Lung (tissue), 12 donors: ENCODE data around the gene SGSM2. TPM values are rescaled to one million over a fixed set of nuclear protein-coding genes. Genes with fewer than 3 reads are reported as not detected.

Source experiments
- ATAC-seq: fragments of 200-7000 bp; cut with Tn5 transposase; one replicate; pipeline ENCODE4 v1.9.1; 2020; ENCODE audit warnings: moderate number of reproducible peaks; ENCODE audit not compliant: insufficient read depth, low FRiP score
- DNase-seq, 3 donors: peaks; one replicate each; pipeline ENCODE4 v3.0.0-alpha.2; 2013 to 2017
- H3K27ac ChIP-seq, 2 donors: one replicate each; pipeline ENCODE4 v1.5.1; 2013; ENCODE audit warnings: mild to moderate bottlenecking in 2 of 2, moderate library complexity in 2 of 2, control low read depth in 1 of 2, inconsistent platforms in 1 of 2, low read depth in 1 of 2, low read length in 1 of 2
- H3K27me3 ChIP-seq, 3 donors: one replicate each; pipeline ENCODE4 v1.5.1; 2013; ENCODE audit warnings: low read length in 2 of 3; ENCODE audit not compliant: control insufficient read depth in 3 of 3, insufficient read depth in 3 of 3
- H3K36me3 ChIP-seq, 4 donors: one replicate each; pipeline ENCODE4 v1.5.1; 2013; ENCODE audit warnings: low read length in 4 of 4, mild to moderate bottlenecking in 1 of 4, moderate library complexity in 1 of 4; ENCODE audit not compliant: control insufficient read depth in 4 of 4, insufficient read depth in 4 of 4
- H3K4me1 ChIP-seq, 5 donors: one replicate each; pipeline ENCODE4 v1.5.1; 2013; ENCODE audit warnings: low read length in 5 of 5, mild to moderate bottlenecking in 2 of 5, moderate library complexity in 1 of 5; ENCODE audit not compliant: control insufficient read depth in 5 of 5, insufficient read depth in 5 of 5
- H3K4me3 ChIP-seq: one replicate; pipeline ENCODE4 v1.5.1; 2013; ENCODE audit warnings: mild to moderate bottlenecking, control low read depth, moderate library complexity
- H3K9ac ChIP-seq, 2 donors: one replicate each; pipeline ENCODE4 v1.5.1; 2013; ENCODE audit warnings: low read length in 2 of 2, control low read depth in 1 of 2; ENCODE audit not compliant: insufficient read depth in 1 of 2
- H3K9me3 ChIP-seq, 4 donors: one replicate each; pipeline ENCODE4 v1.5.1; 2013; ENCODE audit warnings: low read length in 3 of 4, mild to moderate bottlenecking in 1 of 4, moderate library complexity in 1 of 4; ENCODE audit not compliant: control insufficient read depth in 4 of 4, insufficient read depth in 3 of 4
- WGBS, 2 donors: extraction: QIAGEN DNeasy Blood & Tissue Kit; methylation state at CpG; one replicate each; pipeline ENCODE4 v1.1.7; 2013; 5-methylcytosine and 5-hydroxymethylcytosine counted together
- polyA plus RNA-seq, 2 donors: library from polyadenylated mRNA; stranded (reverse); fragments of 200-250 nt; gene quantifications; one replicate each; pipeline ENCODE4 v1.2.1, GENCODE V29; 2013
- total RNA-seq, 2 donors: library from RNA; depleted of rRNA in 1 of 2; stranded (reverse); fragments of >200 nt in 1 of 2; gene quantifications; one replicate each; pipeline ENCODE4 v1.2.1, GENCODE V29; 2014 to 2021
- TF ChIP-seq, protein P1 (sequence below): IDR thresholded peaks from 2 replicates; pipeline ENCODE4 v1.5.1; 2012; ENCODE audit warnings: mild to moderate bottlenecking; ENCODE audit errors: control extremely low read depth, extremely low read depth
- donor health status: control.
- donor health status: control.
- donor health status: Bipolar disorder and iron deficiency.
- donor health status: healthy.
- donor health status: DM: yes; HTN: yes; CAD: no.

The SGSM2 gene
- total and polyA plus RNA-seq, 4 donors: 33.1 to 60.8 (median 52.4) TPM

DNA sequence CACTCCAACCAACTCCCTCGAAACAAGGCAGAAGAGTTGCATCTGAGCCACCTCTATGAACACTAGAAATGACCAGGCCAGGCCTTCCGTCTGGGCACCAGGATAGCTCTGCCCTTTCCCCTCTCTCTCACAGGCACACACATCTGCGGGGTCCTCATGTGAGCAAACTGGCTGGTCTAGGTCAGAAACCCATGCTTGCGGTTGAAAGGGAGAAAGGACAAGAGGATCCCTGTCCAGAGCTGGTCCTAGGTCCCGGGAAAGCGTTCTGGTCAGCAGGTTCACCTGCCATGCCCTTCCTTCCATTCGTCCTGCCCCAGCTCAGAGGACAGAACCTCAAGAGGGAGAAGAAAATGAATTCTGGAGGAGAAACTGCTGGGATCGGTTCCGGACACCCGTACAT, 60.9 kb downstream of the SGSM2 start:
- no peak for ATAC-seq
- Histone ChIP-seq H3K9ac (peak overlapping the region in 1 of 2 donors; percentile 55), H3K27me3 (no peaks in the 10 kb centered on the region), H3K27ac (peak overlapping the region; percentile 96 to 97), H3K4me1 (peaks cover 19 to 54% (median 36%) of the 10 kb centered on the region in 5 donors), H3K9me3 (no peaks in the 10 kb centered on the region), H3K36me3 (no peaks in the 10 kb centered on the region), H3K4me3 (no peak overlapping the region)
- TF ChIP-seq, protein P1, sequence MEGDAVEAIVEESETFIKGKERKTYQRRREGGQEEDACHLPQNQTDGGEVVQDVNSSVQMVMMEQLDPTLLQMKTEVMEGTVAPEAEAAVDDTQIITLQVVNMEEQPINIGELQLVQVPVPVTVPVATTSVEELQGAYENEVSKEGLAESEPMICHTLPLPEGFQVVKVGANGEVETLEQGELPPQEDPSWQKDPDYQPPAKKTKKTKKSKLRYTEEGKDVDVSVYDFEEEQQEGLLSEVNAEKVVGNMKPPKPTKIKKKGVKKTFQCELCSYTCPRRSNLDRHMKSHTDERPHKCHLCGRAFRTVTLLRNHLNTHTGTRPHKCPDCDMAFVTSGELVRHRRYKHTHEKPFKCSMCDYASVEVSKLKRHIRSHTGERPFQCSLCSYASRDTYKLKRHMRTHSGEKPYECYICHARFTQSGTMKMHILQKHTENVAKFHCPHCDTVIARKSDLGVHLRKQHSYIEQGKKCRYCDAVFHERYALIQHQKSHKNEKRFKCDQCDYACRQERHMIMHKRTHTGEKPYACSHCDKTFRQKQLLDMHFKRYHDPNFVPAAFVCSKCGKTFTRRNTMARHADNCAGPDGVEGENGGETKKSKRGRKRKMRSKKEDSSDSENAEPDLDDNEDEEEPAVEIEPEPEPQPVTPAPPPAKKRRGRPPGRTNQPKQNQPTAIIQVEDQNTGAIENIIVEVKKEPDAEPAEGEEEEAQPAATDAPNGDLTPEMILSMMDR: no peak
- WGBS, 2 donors: 80 to 83% methylated on average over 10 of the region's 10 CpGs
- DNase-seq: no peak

DNA sequence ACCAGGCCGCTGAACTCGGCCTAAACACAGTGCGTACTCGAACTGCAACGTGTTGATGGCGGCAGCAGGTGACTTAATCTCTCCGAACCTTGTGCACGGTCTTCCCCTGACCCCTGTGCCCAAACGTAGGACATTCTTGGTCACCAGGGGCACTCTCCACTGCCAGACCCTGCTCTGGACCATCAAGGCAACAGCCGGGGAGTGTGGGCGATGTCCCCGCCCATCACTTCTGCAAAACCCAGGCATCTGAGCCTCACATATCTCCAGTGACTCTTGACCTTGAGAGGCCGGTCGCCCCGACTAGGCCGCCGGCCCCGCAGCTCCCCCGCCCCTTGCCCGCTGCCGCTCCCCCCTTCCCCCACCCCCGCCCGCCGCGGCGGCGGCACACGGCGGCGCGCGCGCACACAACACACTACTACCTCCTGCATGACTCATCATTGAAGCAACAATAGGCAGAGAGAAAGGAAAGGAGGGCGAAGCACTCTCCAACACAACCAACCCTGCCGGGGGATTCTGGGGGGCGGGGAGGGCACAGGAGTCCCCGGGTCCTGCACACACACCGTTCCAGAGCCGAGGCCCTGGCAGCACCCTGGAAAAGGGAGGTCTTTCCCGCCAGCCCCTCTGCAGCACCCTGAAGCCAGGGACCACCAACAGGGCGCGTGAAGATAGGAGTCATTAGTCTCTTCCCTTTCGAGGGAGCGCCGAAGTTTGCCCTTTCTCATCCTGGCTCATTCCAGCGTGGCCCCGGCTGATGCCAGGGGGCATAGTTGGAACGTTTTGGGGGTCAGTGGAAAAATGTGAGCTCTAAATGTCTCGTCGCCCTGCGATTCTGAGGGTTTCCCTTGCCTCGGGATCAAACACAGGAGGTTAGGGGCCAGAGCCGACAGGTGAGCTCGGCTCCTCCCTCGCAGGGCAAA, 61.6 kb downstream of the SGSM2 start:
- Histone ChIP-seq H3K9ac (peak overlapping the region; percentile 49 to 92), H3K4me1 (peaks cover 19 to 54% (median 36%) of the 10 kb centered on the region in 5 donors), H3K9me3 (no peaks in the 10 kb centered on the region), H3K27ac (peak overlapping the region; percentile 96 to 99), H3K27me3 (no peaks in the 10 kb centered on the region), H3K36me3 (no peaks in the 10 kb centered on the region), H3K4me3 (peak overlapping the region; percentile 25)
- ATAC-seq (no peak), DNase-seq (peak; percentile 58 to 66 (median 61))
- TF ChIP-seq, protein P1: no peak
- 13 to 16% methylated on average over 43 to 55 of the region's 55 CpGs for WGBS, 2 donors

DNA sequence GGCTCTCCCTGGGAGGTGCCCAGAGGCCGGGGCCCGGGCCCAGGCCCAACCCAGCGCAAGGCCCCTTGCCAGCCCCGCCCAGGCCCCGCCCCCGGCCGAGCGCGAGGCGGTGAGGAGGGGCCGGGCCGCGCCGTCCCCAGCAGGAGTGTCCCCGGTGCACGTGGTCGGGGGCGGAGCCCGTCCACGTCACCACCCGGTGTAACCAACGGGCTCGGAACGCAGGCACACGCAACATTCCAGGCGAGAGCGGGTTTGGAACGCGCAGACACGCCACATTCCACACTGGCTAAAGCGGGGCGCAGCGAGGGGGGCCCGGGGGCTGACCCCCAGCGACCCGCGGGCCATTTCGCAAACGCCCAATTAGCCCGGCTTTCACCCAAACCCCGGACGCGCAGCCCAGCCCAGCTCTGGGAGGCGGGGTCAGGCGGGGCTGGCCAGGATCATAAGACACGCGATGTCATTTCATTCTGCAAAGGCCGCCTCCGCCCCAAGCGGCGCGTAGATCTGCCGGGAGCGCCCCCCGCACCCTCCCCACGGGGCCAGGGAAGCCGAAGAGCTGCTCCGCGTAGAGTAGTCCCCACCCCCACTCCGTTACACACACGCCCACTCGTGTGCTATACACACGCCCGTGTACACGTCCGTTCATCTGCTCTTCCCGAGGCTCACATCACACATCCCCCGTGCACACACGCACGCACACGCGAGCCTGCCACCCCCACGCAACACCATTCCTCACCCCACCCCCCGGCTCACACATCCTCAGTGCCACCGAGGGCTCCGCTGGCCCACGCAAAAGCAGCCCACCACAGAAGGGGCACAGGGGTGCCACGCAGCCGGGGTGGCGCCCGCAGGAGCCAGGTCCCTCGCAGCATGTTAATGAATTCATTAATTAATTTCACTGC, 62.5 kb downstream of the SGSM2 start:
- 0 to 1% methylated on average over 71 to 82 of the region's 82 CpGs for WGBS, 2 donors
- TF ChIP-seq, protein P1: no peak
- H3K9me3 ChIP-seq: no peaks in the 10 kb centered on the region

More for the DNA sequence above, 62.5 kb downstream of the SGSM2 start:
- peak overlapping the region; percentile 82 to 92 for H3K9ac ChIP-seq
- peak overlapping the region; percentile 82 for H3K4me3 ChIP-seq
- H3K27ac ChIP-seq: peak overlapping the region; percentile 98 to 99
- peak; percentile 95 to 96 (median 96) for DNase-seq
- H3K4me1 ChIP-seq: peaks cover 16 to 48% (median 31%) of the 10 kb centered on the region in 5 donors
- ATAC-seq: peak; percentile 61
- H3K27me3 ChIP-seq: no peaks in the 10 kb centered on the region
- H3K36me3 ChIP-seq: no peaks in the 10 kb centered on the region
